IMR-90 (cell line): ENCODE measurements around the gene AUTS2. TPM values are rescaled to one million over a fixed set of nuclear protein-coding genes. Genes with fewer than 3 reads are reported as not detected.
"Not testable (repeated sequence)": the region's sequence is repeated elsewhere in the genome, so short reads cannot be mapped to it uniquely, and the experiment has no call there.

Source experiments
- ATAC-seq: fragments of 200-7000 bp; cut with Tn5 transposase; 2 replicates; pipeline ENCODE4 v1.9.1; 2020; ENCODE audit warnings: low read depth, mild to moderate bottlenecking, moderate library complexity
- BruUV-seq: library from RNA; stranded (reverse); fragments of 400-500 nt; replicated peaks from 2 replicates; lab custom pipeline; 2021; lab: Mats Ljungman, UMichigan
- CTCF ChIA-PET: fragments of 300-600 bp; formaldehyde crosslinking; extraction: SDS; loops from one replicate; lab custom pipeline; 2021; ENCODE audit warnings: antibody characterized with exemption; lab: Yijun Ruan, JAX
- POLR2A ChIA-PET: fragments of 300-600 bp; sonication (Branson Sonifier 250); formaldehyde crosslinking; loops from one replicate; lab custom pipeline; 2022; ENCODE audit warnings: antibody characterized with exemption; ENCODE audit not compliant: unreplicated experiment; lab: Charles Lee
- DNase-seq: peaks from one replicate; pipeline ENCODE4 v3.0.0; 2013
- H2AFZ ChIP-seq: replicated peaks from 2 replicates; pipeline ENCODE3; 2013; ENCODE audit warnings: low read length, mild to moderate bottlenecking; ENCODE audit not compliant: poor library complexity
- H2AK5ac ChIP-seq: 2 replicates; pipeline ENCODE4 v1.6.1; 2013; ENCODE audit warnings: low read depth, low read length, inconsistent platforms
- H2AK9ac ChIP-seq: replicated peaks from 2 replicates; pipeline ENCODE3; 2013; ENCODE audit warnings: mild to moderate bottlenecking, low read depth, low read length, moderate library complexity; ENCODE audit not compliant: poor library complexity
- H2BK120ac ChIP-seq: 2 replicates; pipeline ENCODE4 v1.6.1; 2013; ENCODE audit warnings: low read depth, low read length, inconsistent platforms
- H2BK15ac ChIP-seq: 3 replicates; pipeline ENCODE4 v1.6.1; 2013; ENCODE audit warnings: low read depth, low read length, inconsistent platforms
- H2BK20ac ChIP-seq: 2 replicates; pipeline ENCODE4 v1.6.1; 2013; ENCODE audit warnings: low read depth, mild to moderate bottlenecking, inconsistent platforms, low read length, moderate library complexity
- H2BK5ac ChIP-seq: 2 replicates; pipeline ENCODE4 v1.6.1; 2013; ENCODE audit warnings: mild to moderate bottlenecking, low read depth, low read length, inconsistent platforms; ENCODE audit not compliant: poor library complexity, severe bottlenecking
- H3K14ac ChIP-seq: replicated peaks from 2 replicates; pipeline ENCODE4 v1.6.1; 2013; ENCODE audit warnings: low read depth, low read length, inconsistent platforms
- H3K18ac ChIP-seq: 2 replicates; pipeline ENCODE4 v1.6.1; 2013; ENCODE audit warnings: low read depth, low read length, control low read depth
- H3K23ac ChIP-seq: 2 replicates; pipeline ENCODE4 v1.6.1; 2013; ENCODE audit warnings: low read depth, low read length, inconsistent platforms
- H3K27ac ChIP-seq: 2 replicates; pipeline ENCODE4 v1.5.1; 2013; ENCODE audit warnings: mild to moderate bottlenecking, control low read depth, low read length; ENCODE audit not compliant: insufficient read depth
- H3K27me3 ChIP-seq: 2 replicates; pipeline ENCODE4 v1.6.1; 2013; ENCODE audit warnings: low read length; ENCODE audit not compliant: control insufficient read depth, insufficient read depth
- H3K36me3 ChIP-seq: 2 replicates; pipeline ENCODE4 v1.6.1; 2013; ENCODE audit warnings: low read length, mixed read lengths; ENCODE audit not compliant: control insufficient read depth, insufficient read depth
- H3K4ac ChIP-seq: 2 replicates; pipeline ENCODE4 v1.6.1; 2013; ENCODE audit warnings: low read depth, low read length, inconsistent platforms
- H3K4me1 ChIP-seq: 2 replicates; pipeline ENCODE4 v1.6.1; 2013; ENCODE audit warnings: low read length, mixed read lengths; ENCODE audit not compliant: control insufficient read depth, insufficient read depth
- H3K4me2 ChIP-seq: 2 replicates; pipeline ENCODE4 v1.6.1; 2013; ENCODE audit warnings: low read depth, mild to moderate bottlenecking, control low read depth, low read length, moderate library complexity
- H3K4me3 ChIP-seq: 2 replicates; pipeline ENCODE4 v1.5.1; 2013; ENCODE audit warnings: low read depth, mild to moderate bottlenecking, control low read depth, low read length, moderate library complexity; ENCODE audit not compliant: insufficient read depth
- H3K56ac ChIP-seq: 2 replicates; pipeline ENCODE4 v1.6.1; 2013; ENCODE audit warnings: low read length, inconsistent platforms; ENCODE audit not compliant: insufficient read depth; ENCODE audit errors: extremely low read depth
- H3K79me1 ChIP-seq, 2 experiments: 2 replicates each; pipeline ENCODE4 v1.6.1; 2013; ENCODE audit warnings: low read length in 2 of 2, inconsistent platforms in 1 of 2, low read depth in 1 of 2
- H3K9ac ChIP-seq: 2 replicates; pipeline ENCODE4 v1.6.1; 2013; ENCODE audit warnings: low read depth, low read length, control low read depth
- H3K9me1 ChIP-seq: 2 replicates; pipeline ENCODE4 v1.6.1; 2013; ENCODE audit warnings: low read length, inconsistent platforms; ENCODE audit not compliant: insufficient read depth
- H3K9me3 ChIP-seq: 2 replicates; pipeline ENCODE4 v1.6.1; 2013; ENCODE audit warnings: low read length; ENCODE audit not compliant: control insufficient read depth, insufficient read depth
- H4K20me1 ChIP-seq: 2 replicates; pipeline ENCODE4 v1.6.1; 2013; ENCODE audit warnings: low read length, inconsistent platforms; ENCODE audit not compliant: insufficient read depth
- H4K5ac ChIP-seq: 2 replicates; pipeline ENCODE4 v1.6.1; 2013; ENCODE audit warnings: mild to moderate bottlenecking, low read depth, low read length, control low read depth
- H4K8ac ChIP-seq, 2 experiments: 2 replicates each; pipeline ENCODE4 v1.6.1; 2013; ENCODE audit warnings: low read depth in 2 of 2, low read length in 2 of 2, control low read depth in 1 of 2, inconsistent platforms in 1 of 2
- H4K91ac ChIP-seq: 2 replicates; pipeline ENCODE4 v1.6.1; 2013; ENCODE audit warnings: low read depth, low read length, inconsistent platforms; ENCODE audit not compliant: insufficient read depth
- BHLHE40 ChIP-seq: fragments of 150-350 bp; IDR thresholded peaks from 2 replicates; pipeline ENCODE4 v1.6.1; 2016; ENCODE audit warnings: mild to moderate bottlenecking, low read depth, low read length
- CEBPB ChIP-seq: IDR thresholded peaks from 2 replicates; pipeline ENCODE4 v1.6.1; 2012; ENCODE audit warnings: low read depth, low read length, improper control_type of control experiment
- CHD1 ChIP-seq: IDR thresholded peaks from 2 replicates; pipeline ENCODE4 v1.6.1; 2012; ENCODE audit warnings: low read depth, low read length, improper control_type of control experiment
- MAFK ChIP-seq: IDR thresholded peaks from 2 replicates; pipeline ENCODE4 v1.6.1; 2012; ENCODE audit warnings: low read depth, low read length, improper control_type of control experiment
- MXI1 ChIP-seq: IDR thresholded peaks from 2 replicates; pipeline ENCODE4 v1.6.1; 2012; ENCODE audit warnings: low read depth, mild to moderate bottlenecking, low read length, moderate library complexity, borderline replicate concordance
- RAD21 ChIP-seq: IDR thresholded peaks from 2 replicates; pipeline ENCODE4 v1.6.1; 2012; ENCODE audit warnings: low read length, improper control_type of control experiment
- RCOR1 ChIP-seq: IDR thresholded peaks from 2 replicates; pipeline ENCODE4 v1.6.1; 2012; ENCODE audit warnings: mild to moderate bottlenecking, low read length, improper control_type of control experiment; ENCODE audit not compliant: insufficient replicate concordance
- WGBS, 2 experiments: methylation state at CpG; one replicate each; pipeline versions ENCODE4 v1.1.5 to v1.1.7; 2013; ENCODE audit warnings: missing lambda C conversion rate in 2 of 2; ENCODE audit not compliant: insufficient read length in 1 of 2; ENCODE audit errors: extremely low coverage in 2 of 2; 5-methylcytosine and 5-hydroxymethylcytosine counted together
- dilution Hi-C: fragments of 300-500 bp; cut with HindIII; formaldehyde crosslinking; loops from one replicate; pipeline ENCODE4 v1.14.3; 2018; ENCODE audit warnings: low sequenced_read_pairs; ENCODE audit not compliant: unreplicated experiment
- in situ Hi-C: fragments of 300-500 bp; cut with MboI; formaldehyde crosslinking; loops from 3 replicates; pipeline ENCODE4 v1.14.3; 2019; ENCODE audit warnings: low sequenced_read_pairs, inconsistent platforms, mixed read lengths
- intact Hi-C: fragments of 100-400 bp; cut with micrococcal nuclease; formaldehyde crosslinking; loops from 2 replicates; pipeline ENCODE4 v1.10.0; 2022
- polyA plus RNA-seq, 3 experiments: library from polyadenylated mRNA; depleted of rRNA; stranded (reverse); fragments of >200 nt; gene quantifications; 2 replicates each; pipeline ENCODE4 v1.2.3, GENCODE V29; 2012; ENCODE audit warnings: low replicate concordance in 1 of 3
- total RNA-seq: library from RNA; depleted of rRNA; stranded (reverse); fragments of >200 nt; gene quantifications from 2 replicates; pipeline ENCODE4 v1.2.3, GENCODE V29; 2012

The AUTS2 gene
- total and polyA plus RNA-seq, 2 of the 4 experiments (the other 2 are of a cell fraction) = 0.90 to 3.0 TPM

DNA sequence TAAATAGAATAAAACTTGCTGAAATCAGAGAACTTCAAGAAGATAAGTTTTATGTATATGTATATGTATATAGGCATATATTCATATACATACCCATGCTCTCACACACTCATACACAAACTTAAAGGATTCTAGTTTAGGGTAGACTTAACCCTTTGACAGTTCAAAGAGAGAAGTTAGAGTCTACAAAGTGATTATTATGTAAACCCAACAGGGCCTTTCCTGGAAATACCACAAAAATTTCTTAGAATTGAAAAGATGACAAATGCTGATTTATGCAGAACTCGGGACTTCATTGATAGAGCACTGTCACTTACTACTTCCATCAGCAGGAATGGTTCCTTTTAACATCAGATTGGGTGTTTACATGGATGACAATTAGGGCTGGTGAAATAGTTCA, 763.5 kb downstream of the AUTS2 start:
- Histone ChIP-seq H3K23ac (no peak overlapping the region), H2AK5ac (no peak overlapping the region), H4K20me1 (no peaks in the 10 kb centered on the region), H3K9ac (no peak overlapping the region), H2AFZ (no peak overlapping the region), H3K4me1 (no peaks in the 10 kb centered on the region), H2BK120ac (no peak overlapping the region), H2BK5ac (no peak overlapping the region), H4K91ac (no peak overlapping the region), H3K18ac (no peak overlapping the region), H4K8ac (no peak overlapping the region), H3K79me1 (no peaks in the 10 kb centered on the region), H3K14ac (no peak overlapping the region), H3K56ac (no peak overlapping the region), H3K36me3 (no peaks in the 10 kb centered on the region), H3K9me3 (no peaks in the 10 kb centered on the region), H2BK20ac (no peak overlapping the region), H2AK9ac (no peak overlapping the region), H3K9me1 (no peaks in the 10 kb centered on the region), H3K4ac (no peak overlapping the region), H3K27me3 (no peaks in the 10 kb centered on the region), H4K5ac (no peak overlapping the region), H3K27ac (no peak overlapping the region), H3K4me3 (no peak overlapping the region), H2BK15ac (no peak overlapping the region), H3K4me2 (no peak overlapping the region)
- in situ Hi-C loops = no loop called here
- WGBS, 2 experiments = no CpG with 5 or more reads among the region's 1 CpG
- dilution Hi-C loops = no loop called here
- TF ChIP-seq CEBPB (no peak), CHD1 (no peak), RCOR1 (no peak), BHLHE40 (no peak), MXI1 (no peak), RAD21 (no peak), MAFK (no peak)
- ATAC-seq (no peak), DNase-seq (no peak)
- BruUV-seq = no TSS peak
- ChIA-PET CTCF (no interaction called here), POLR2A (no interaction called here)
- intact Hi-C loops = no loop called here

- H2AK9ac ChIP-seq, H3K4me3 ChIP-seq, dilution Hi-C loops, H3K79me1 ChIP-seq, H4K5ac ChIP-seq, H3K9me3 ChIP-seq, H2BK15ac ChIP-seq, intact Hi-C loops, H3K9me1 ChIP-seq, POLR2A ChIA-PET, H3K9ac ChIP-seq, H3K18ac ChIP-seq, BruUV-seq, H4K20me1 ChIP-seq, H3K4me1 ChIP-seq, H2BK5ac ChIP-seq, H4K91ac ChIP-seq, H3K14ac ChIP-seq, H2BK120ac ChIP-seq, H3K27ac ChIP-seq, H3K27me3 ChIP-seq, H2BK20ac ChIP-seq, DNase-seq, H3K23ac ChIP-seq, H2AK5ac ChIP-seq, H4K8ac ChIP-seq, H3K36me3 ChIP-seq, CTCF ChIA-PET, H3K56ac ChIP-seq, H3K4me2 ChIP-seq, in situ Hi-C loops, H3K4ac ChIP-seq, ATAC-seq, H2AFZ ChIP-seq: not testable (repeated sequence)
- WGBS, 2 experiments = no CpG with 5 or more reads among the region's 3 CpGs
Measured at GRCh38 chr7:70364393-70364792, 766.1 kb downstream of the AUTS2 start.
